ENCODE measurements around the gene METTL25. TPM values are rescaled to one million over a fixed set of nuclear protein-coding genes. Genes with fewer than 3 reads are reported as not detected.

Gene METTL25
- total and polyA plus RNA-seq, 2 of the 8 experiments (the other 6 are each of a cell fraction or from before 2014, with no cell fraction given), result 2.4 to 8.3 TPM

GRCh38 chr12:82319276-82319675 is 39.1 kb upstream of the METTL25 start (continued):
- TF ChIP-seq CHD7 (IDR thresholded peaks at IDR 0.05; ENCODE audit: insufficient replicate concordance, low read length) (no peak), RNF2 (IDR thresholded peaks at IDR 0.05; ENCODE audit: borderline replicate concordance, low read depth, low read length, missing control alignments, poor library complexity, severe bottlenecking) (no peak), POLR2A (IDR thresholded peaks at IDR 0.05; ENCODE audit: control extremely low read depth in 1 of 2, low read depth in 2 of 2, low read length in 2 of 2) (no peak), MAFK (IDR thresholded peaks at IDR 0.05; ENCODE audit: low read depth, low read length) (no peak), SP1 (IDR thresholded peaks at IDR 0.05; ENCODE audit: low read depth, low read length) (no peak), RBBP5 (IDR thresholded peaks at IDR 0.05; ENCODE audit: borderline replicate concordance, low read depth, low read length) (no peak), KDM5A (IDR thresholded peaks at IDR 0.05; ENCODE audit: low read length) (no peak), JUND (IDR thresholded peaks at IDR 0.05; ENCODE audit: low read length) (no peak), BRCA1 (IDR thresholded peaks at IDR 0.05; ENCODE audit: low read depth, low read length) (no peak), TBP (IDR thresholded peaks at IDR 0.05; ENCODE audit: low read depth, low read length) (no peak), TEAD4 (IDR thresholded peaks at IDR 0.05; ENCODE audit: low read depth, low read length) (no peak), GABPA (IDR thresholded peaks at IDR 0.05; ENCODE audit: borderline replicate concordance, insufficient read depth, low read length) (no peak)
